PC-9 (cell line): ENCODE data around the gene RAP2A. TPM values are rescaled to one million over a fixed set of nuclear protein-coding genes. Genes with fewer than 3 reads are reported as not detected.

ENCODE experiments used
- BruUV-seq: library from RNA; stranded (reverse); fragments of 400-500 nt; replicated peaks from 2 replicates; lab custom pipeline; 2021; lab: Mats Ljungman, UMichigan
- CTCF ChIA-PET: fragments of 300-600 bp; sonication (Branson Sonifier 250); formaldehyde crosslinking; loops from one replicate; lab custom pipeline; 2022; ENCODE audit warnings: antibody characterized with exemption; lab: Charles Lee
- POLR2A ChIA-PET: fragments of 300-600 bp; sonication (Branson Sonifier 250); formaldehyde crosslinking; loops from one replicate; lab custom pipeline; 2022; ENCODE audit warnings: antibody characterized with exemption; ENCODE audit not compliant: unreplicated experiment; lab: Charles Lee
- DNase-seq, 2 experiments: peaks; one replicate each; pipeline versions ENCODE4 v3.0.0 to v3.0.0-alpha.2; 2015 to 2022; ENCODE audit warnings: mixed read lengths in 1 of 2
- H2AFZ ChIP-seq: fragments of 200-600 bp; sonication (generic); 2 replicates; pipeline ENCODE4 v1.8.1; 2017; ENCODE audit warnings: antibody characterized with exemption
- H3F3A ChIP-seq: fragments of 200-600 bp; sonication (generic); 2 replicates; pipeline ENCODE4 v1.8.1; 2017; ENCODE audit warnings: antibody characterized with exemption, mild to moderate bottlenecking, low read depth; ENCODE audit not compliant: insufficient read depth
- H3K27ac ChIP-seq: fragments of 200-600 bp; sonication (generic); 2 replicates; pipeline ENCODE4 v1.6.1; 2016; ENCODE audit warnings: mixed run types
- H3K27me3 ChIP-seq: fragments of 200-600 bp; sonication (generic); 2 replicates; pipeline ENCODE4 v1.6.1; 2016; ENCODE audit warnings: low read depth, mixed run types; ENCODE audit not compliant: insufficient read depth
- H3K36me3 ChIP-seq: fragments of 200-600 bp; sonication (generic); 2 replicates; pipeline ENCODE4 v1.6.1; 2016; ENCODE audit warnings: low read depth, mixed run types
- H3K4me1 ChIP-seq: fragments of 200-600 bp; sonication (generic); replicated peaks from 2 replicates; pipeline ENCODE4 v1.6.1; 2016; ENCODE audit warnings: mixed run types; ENCODE audit not compliant: insufficient read depth
- H3K4me2 ChIP-seq: fragments of 200-600 bp; sonication (generic); 2 replicates; pipeline ENCODE4 v1.6.1; 2017; ENCODE audit warnings: mixed run types
- H3K4me3 ChIP-seq: fragments of 200-600 bp; sonication (generic); 2 replicates; pipeline ENCODE4 v1.6.1; 2016; ENCODE audit warnings: mixed run types
- H3K79me2 ChIP-seq: fragments of 200-600 bp; sonication (generic); 2 replicates; pipeline ENCODE4 v1.6.1; 2017; ENCODE audit warnings: low read depth, mixed run types
- H3K9me2 ChIP-seq: fragments of 200-600 bp; sonication (generic); 2 replicates; pipeline ENCODE4 v1.8.1; 2017; ENCODE audit warnings: mild to moderate bottlenecking; ENCODE audit not compliant: insufficient read depth
- H3K9me3 ChIP-seq: fragments of 200-600 bp; sonication (generic); 2 replicates; pipeline ENCODE4 v1.8.1; 2016; ENCODE audit warnings: low read depth; ENCODE audit not compliant: insufficient read depth
- H4K20me1 ChIP-seq: fragments of 200-600 bp; sonication (generic); 2 replicates; pipeline ENCODE4 v1.8.1; 2017; ENCODE audit not compliant: insufficient read depth
- CTCF ChIP-seq: fragments of 200-600 bp; sonication (generic); conservative IDR thresholded peaks from 2 replicates; pipeline ENCODE4 v1.6.1; 2017; ENCODE audit warnings: mixed run types, antibody characterized with exemption, mild to moderate bottlenecking, moderate library complexity
- EZH2 ChIP-seq: fragments of 200-600 bp; sonication (generic); IDR thresholded peaks from 2 replicates; pipeline ENCODE4 v1.8.0; 2017; ENCODE audit warnings: antibody characterized with exemption, low read depth
- intact Hi-C: fragments of 100-400 bp; cut with micrococcal nuclease; formaldehyde crosslinking; loops from one replicate; pipeline ENCODE4 v1.10.0; 2022; ENCODE audit not compliant: unreplicated experiment
- total RNA-seq: library from RNA; stranded (reverse); gene quantifications from 2 replicates; pipeline ENCODE4 v1.2.3, GENCODE V29; 2021

RAP2A gene
- total RNA-seq, 1 experiment from 2014 or later = 21.5 TPM

- H3K36me3 ChIP-seq = 0 out of 2 replicates have a peak, but pooled peaks cover 5% of the 10 kb centered on the region
- no peak overlapping the region for H3K27ac ChIP-seq
- no TSS peak for BruUV-seq
- H3K27me3 ChIP-seq = no peaks in the 10 kb centered on the region
- no peaks in the 10 kb centered on the region for H3K79me2 ChIP-seq
- no peak overlapping the region for H3K4me2 ChIP-seq
- no peaks in the 10 kb centered on the region for H4K20me1 ChIP-seq
- H2AFZ ChIP-seq = no peak overlapping the region
- ChIA-PET CTCF (no interaction called here), POLR2A (no interaction called here)
- H3K4me3 ChIP-seq = no peak overlapping the region
- no peaks in the 10 kb centered on the region for H3K4me1 ChIP-seq
- DNase-seq = no peak
- TF ChIP-seq EZH2 = no peak
- no peak for TF ChIP-seq CTCF
- intact Hi-C loops = no loop called here
- H3K9me2 ChIP-seq = no peaks in the 10 kb centered on the region
- H3F3A ChIP-seq = no peaks in the 10 kb centered on the region
- no peaks in the 10 kb centered on the region for H3K9me3 ChIP-seq
Measured at GRCh38 chr13:97456047-97456446, 22.1 kb downstream of the RAP2A start.

- H2AFZ ChIP-seq = no peak overlapping the region
- H3F3A ChIP-seq = no peaks in the 10 kb centered on the region
- H3K4me2 ChIP-seq = no peak overlapping the region
- H3K36me3 ChIP-seq = 0 out of 2 replicates have a peak, but pooled peaks cover 5% of the 10 kb centered on the region
- H3K4me1 ChIP-seq = no peaks in the 10 kb centered on the region
- no peaks in the 10 kb centered on the region for H3K79me2 ChIP-seq
- no peaks in the 10 kb centered on the region for H4K20me1 ChIP-seq
- H3K27me3 ChIP-seq = no peaks in the 10 kb centered on the region
- DNase-seq = peak in 1 of 2 experiments; percentile 26
- TF ChIP-seq CTCF = no peak
- no peak for TF ChIP-seq EZH2
- POLR2A ChIA-PET = no interaction called here
- intact Hi-C loops = no loop called here
- H3K9me3 ChIP-seq = no peaks in the 10 kb centered on the region
- no peak overlapping the region for H3K27ac ChIP-seq
- CTCF ChIA-PET = no interaction called here
- H3K9me2 ChIP-seq = no peaks in the 10 kb centered on the region
- BruUV-seq = no TSS peak
- no peak overlapping the region for H3K4me3 ChIP-seq
Measured at GRCh38 chr13:97459215-97459777, 25.3 kb downstream of the RAP2A start.

- TF ChIP-seq EZH2 (no peak), CTCF (no peak)
- intact Hi-C loops = no loop called here
- no peaks in the 10 kb centered on the region for H3K9me2 ChIP-seq
- H3K4me3 ChIP-seq = no peak overlapping the region
- BruUV-seq = no TSS peak
- CTCF ChIA-PET = no interaction called here
- H3K4me1 ChIP-seq = no peaks in the 10 kb centered on the region
- no peaks in the 10 kb centered on the region for H3K79me2 ChIP-seq
- no peaks in the 10 kb centered on the region for H3K27me3 ChIP-seq
- no peaks in the 10 kb centered on the region for H4K20me1 ChIP-seq
- H2AFZ ChIP-seq = no peak overlapping the region
- H3K27ac ChIP-seq = no peak overlapping the region
- H3K36me3 ChIP-seq = no peaks in the 10 kb centered on the region
- H3K9me3 ChIP-seq = no peaks in the 10 kb centered on the region
- DNase-seq = peak in 1 of 2 experiments; percentile 20
- no peak overlapping the region for H3K4me2 ChIP-seq
- H3F3A ChIP-seq = no peaks in the 10 kb centered on the region
- POLR2A ChIA-PET = no interaction called here
Measured at GRCh38 chr13:97460004-97460775, 26.2 kb downstream of the RAP2A start.
